ENCODE data around the gene SPIN2A. TPM values are rescaled to one million over a fixed set of nuclear protein-coding genes. Genes with fewer than 3 reads are reported as not detected.
"Not testable (repeated sequence)": the region's sequence is repeated elsewhere in the genome, so short reads cannot be mapped to it uniquely, and the experiment has no call there.

Gene SPIN2A
- polyA plus RNA-seq, 1 donor from 2014 or later: 2.5 TPM

DNA sequence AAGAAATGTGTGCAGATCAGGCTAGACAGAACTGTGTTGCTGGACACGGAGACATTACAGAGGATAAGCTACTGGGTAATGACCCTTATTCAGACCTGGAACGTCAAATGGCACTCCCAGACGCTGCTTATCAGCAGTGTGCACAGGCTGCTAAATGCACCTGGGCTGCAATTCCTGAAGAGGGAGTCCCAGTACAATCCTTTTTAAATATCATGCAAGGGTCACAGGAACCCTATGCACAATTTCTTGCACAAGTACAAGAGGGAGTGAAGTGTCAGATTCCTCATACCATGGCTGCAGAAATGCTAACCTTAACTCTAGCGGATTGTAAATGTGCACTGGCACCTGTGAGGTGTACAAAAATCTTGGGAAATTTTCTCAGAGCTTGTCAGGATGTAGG lies 32.8 kb downstream of the SPIN2A start:
- Histone ChIP-seq H3K27me3 (ENCODE audit: insufficient read depth, low read depth, low read length) (no peaks in the 10 kb centered on the region), H3K79me2 (replicated peaks; ENCODE audit: insufficient read depth, low read length) (no peaks in the 10 kb centered on the region), H2AFZ (ENCODE audit: low read depth, low read length) (no peak overlapping the region), H4K20me1 (ENCODE audit: insufficient read depth) (no peaks in the 10 kb centered on the region), H3K9me3 (ENCODE audit: low read length) (no peaks in the 10 kb centered on the region), H3K4me3 (ENCODE audit: low read length) (no peak overlapping the region), H3K4me2 (ENCODE audit: low read length) (no peak overlapping the region), H3K9ac (ENCODE audit: low read length) (no peak overlapping the region), H3K9me2 (ENCODE audit: insufficient read depth, low read length) (no peaks in the 10 kb centered on the region), H3F3A (ENCODE audit: insufficient read depth, low read length, poor library complexity, severe bottlenecking) (no peaks in the 10 kb centered on the region), H3K36me3 (ENCODE audit: insufficient read depth, low read length) (no peaks in the 10 kb centered on the region), H3K27ac (ENCODE audit: low read length) (no peak overlapping the region)
- TF ChIP-seq EZH2 (IDR thresholded peaks at IDR 0.05; ENCODE audit: borderline replicate concordance, insufficient read depth, low read length, poor library complexity, severe bottlenecking): no peak
- no peak for TF ChIP-seq SMC3 (conservative IDR thresholded peaks at IDR 0.05; ENCODE audit: poor library complexity)
- TF ChIP-seq, protein P1, sequence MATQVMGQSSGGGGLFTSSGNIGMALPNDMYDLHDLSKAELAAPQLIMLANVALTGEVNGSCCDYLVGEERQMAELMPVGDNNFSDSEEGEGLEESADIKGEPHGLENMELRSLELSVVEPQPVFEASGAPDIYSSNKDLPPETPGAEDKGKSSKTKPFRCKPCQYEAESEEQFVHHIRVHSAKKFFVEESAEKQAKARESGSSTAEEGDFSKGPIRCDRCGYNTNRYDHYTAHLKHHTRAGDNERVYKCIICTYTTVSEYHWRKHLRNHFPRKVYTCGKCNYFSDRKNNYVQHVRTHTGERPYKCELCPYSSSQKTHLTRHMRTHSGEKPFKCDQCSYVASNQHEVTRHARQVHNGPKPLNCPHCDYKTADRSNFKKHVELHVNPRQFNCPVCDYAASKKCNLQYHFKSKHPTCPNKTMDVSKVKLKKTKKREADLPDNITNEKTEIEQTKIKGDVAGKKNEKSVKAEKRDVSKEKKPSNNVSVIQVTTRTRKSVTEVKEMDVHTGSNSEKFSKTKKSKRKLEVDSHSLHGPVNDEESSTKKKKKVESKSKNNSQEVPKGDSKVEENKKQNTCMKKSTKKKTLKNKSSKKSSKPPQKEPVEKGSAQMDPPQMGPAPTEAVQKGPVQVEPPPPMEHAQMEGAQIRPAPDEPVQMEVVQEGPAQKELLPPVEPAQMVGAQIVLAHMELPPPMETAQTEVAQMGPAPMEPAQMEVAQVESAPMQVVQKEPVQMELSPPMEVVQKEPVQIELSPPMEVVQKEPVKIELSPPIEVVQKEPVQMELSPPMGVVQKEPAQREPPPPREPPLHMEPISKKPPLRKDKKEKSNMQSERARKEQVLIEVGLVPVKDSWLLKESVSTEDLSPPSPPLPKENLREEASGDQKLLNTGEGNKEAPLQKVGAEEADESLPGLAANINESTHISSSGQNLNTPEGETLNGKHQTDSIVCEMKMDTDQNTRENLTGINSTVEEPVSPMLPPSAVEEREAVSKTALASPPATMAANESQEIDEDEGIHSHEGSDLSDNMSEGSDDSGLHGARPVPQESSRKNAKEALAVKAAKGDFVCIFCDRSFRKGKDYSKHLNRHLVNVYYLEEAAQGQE (IDR thresholded peaks at IDR 0.05; ENCODE audit: borderline replicate concordance): no peak
- TF ChIP-seq, protein P2, sequence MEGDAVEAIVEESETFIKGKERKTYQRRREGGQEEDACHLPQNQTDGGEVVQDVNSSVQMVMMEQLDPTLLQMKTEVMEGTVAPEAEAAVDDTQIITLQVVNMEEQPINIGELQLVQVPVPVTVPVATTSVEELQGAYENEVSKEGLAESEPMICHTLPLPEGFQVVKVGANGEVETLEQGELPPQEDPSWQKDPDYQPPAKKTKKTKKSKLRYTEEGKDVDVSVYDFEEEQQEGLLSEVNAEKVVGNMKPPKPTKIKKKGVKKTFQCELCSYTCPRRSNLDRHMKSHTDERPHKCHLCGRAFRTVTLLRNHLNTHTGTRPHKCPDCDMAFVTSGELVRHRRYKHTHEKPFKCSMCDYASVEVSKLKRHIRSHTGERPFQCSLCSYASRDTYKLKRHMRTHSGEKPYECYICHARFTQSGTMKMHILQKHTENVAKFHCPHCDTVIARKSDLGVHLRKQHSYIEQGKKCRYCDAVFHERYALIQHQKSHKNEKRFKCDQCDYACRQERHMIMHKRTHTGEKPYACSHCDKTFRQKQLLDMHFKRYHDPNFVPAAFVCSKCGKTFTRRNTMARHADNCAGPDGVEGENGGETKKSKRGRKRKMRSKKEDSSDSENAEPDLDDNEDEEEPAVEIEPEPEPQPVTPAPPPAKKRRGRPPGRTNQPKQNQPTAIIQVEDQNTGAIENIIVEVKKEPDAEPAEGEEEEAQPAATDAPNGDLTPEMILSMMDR (IDR thresholded peaks at IDR 0.05; ENCODE audit: poor library complexity, severe bottlenecking): no peak
- no peak for TF ChIP-seq TAF1 (IDR thresholded peaks at IDR 0.05; ENCODE audit: low read depth)
- no peak for TF ChIP-seq MXI1 (conservative IDR thresholded peaks at IDR 0.05; ENCODE audit: poor library complexity, severe bottlenecking)
- no peak for TF ChIP-seq RAD21 (conservative IDR thresholded peaks at IDR 0.05)
- TF ChIP-seq POLR2AphosphoS5 (IDR thresholded peaks at IDR 0.05): no peak
- TF ChIP-seq EP300 (conservative IDR thresholded peaks at IDR 0.05; ENCODE audit: poor library complexity, severe bottlenecking): no peak

DNA sequence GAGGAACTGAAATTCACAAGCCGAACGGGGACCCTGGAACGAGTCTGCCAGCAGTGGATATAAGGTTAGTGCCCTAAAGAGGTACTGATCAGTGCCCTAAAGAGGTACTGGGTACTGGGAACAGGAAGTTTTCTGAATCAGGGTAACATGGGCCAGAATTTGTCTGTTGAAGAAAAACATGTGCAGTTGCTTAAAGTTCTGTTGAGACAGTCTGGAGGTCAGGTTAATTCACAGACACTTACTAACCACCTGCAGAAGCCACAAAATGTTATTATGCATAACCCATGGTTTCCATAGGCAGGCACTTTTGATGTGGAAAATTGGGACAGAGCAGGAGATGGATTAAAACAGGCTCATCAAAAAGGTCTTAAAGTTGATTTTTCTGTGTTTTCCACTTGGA lies 33.7 kb downstream of the SPIN2A start:
- Histone ChIP-seq H3K27me3 (ENCODE audit: insufficient read depth, low read depth, low read length) (no peaks in the 10 kb centered on the region), H3K27ac (ENCODE audit: low read length) (no peak overlapping the region), H3K79me2 (replicated peaks; ENCODE audit: insufficient read depth, low read length) (no peaks in the 10 kb centered on the region), H3K36me3 (ENCODE audit: insufficient read depth, low read length) (no peaks in the 10 kb centered on the region), H4K20me1 (ENCODE audit: insufficient read depth) (no peaks in the 10 kb centered on the region), H3K4me3 (ENCODE audit: low read length) (no peak overlapping the region), H3K4me2 (ENCODE audit: low read length) (no peak overlapping the region), H3F3A (ENCODE audit: insufficient read depth, low read length, poor library complexity, severe bottlenecking) (no peaks in the 10 kb centered on the region), H3K9me3 (ENCODE audit: low read length) (no peaks in the 10 kb centered on the region), H2AFZ (ENCODE audit: low read depth, low read length) (no peak overlapping the region), H3K9me2 (ENCODE audit: insufficient read depth, low read length) (no peaks in the 10 kb centered on the region), H3K9ac (ENCODE audit: low read length) (no peak overlapping the region)
- TF ChIP-seq, protein P2 (IDR thresholded peaks at IDR 0.05; ENCODE audit: poor library complexity, severe bottlenecking): no peak
- TF ChIP-seq EP300 (conservative IDR thresholded peaks at IDR 0.05; ENCODE audit: poor library complexity, severe bottlenecking) (no peak), POLR2AphosphoS5 (IDR thresholded peaks at IDR 0.05) (no peak), SMC3 (conservative IDR thresholded peaks at IDR 0.05; ENCODE audit: poor library complexity) (no peak), MXI1 (conservative IDR thresholded peaks at IDR 0.05; ENCODE audit: poor library complexity, severe bottlenecking) (no peak), EZH2 (IDR thresholded peaks at IDR 0.05; ENCODE audit: borderline replicate concordance, insufficient read depth, low read length, poor library complexity, severe bottlenecking) (no peak), TAF1 (IDR thresholded peaks at IDR 0.05; ENCODE audit: low read depth) (no peak)
- TF ChIP-seq, protein P1 (IDR thresholded peaks at IDR 0.05; ENCODE audit: borderline replicate concordance): no peak

DNA sequence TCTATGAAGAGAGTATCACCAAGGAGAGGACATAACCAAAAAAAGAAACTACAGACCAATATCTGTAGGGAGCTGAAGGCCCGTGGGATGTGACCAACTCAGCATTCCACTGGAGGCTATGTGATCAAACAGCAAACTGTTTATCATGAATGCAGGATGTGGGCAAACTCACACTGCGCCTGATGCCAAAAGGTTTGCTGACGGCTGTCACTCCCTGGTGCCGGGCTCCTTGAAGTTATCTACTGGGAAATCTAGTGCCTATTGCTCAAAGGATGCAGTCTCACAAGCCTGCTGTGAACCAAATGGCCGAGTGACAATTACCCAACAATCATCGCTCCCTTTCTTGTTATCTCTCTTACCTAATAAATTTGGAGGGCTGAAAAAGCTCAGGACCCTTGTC lies 34.3 kb downstream of the SPIN2A start:
- not testable (repeated sequence) for H3K9me2 ChIP-seq (ENCODE audit: insufficient read depth, low read length); H3K36me3 ChIP-seq (ENCODE audit: insufficient read depth, low read length); H3K27ac ChIP-seq (ENCODE audit: low read length); H3K79me2 ChIP-seq (replicated peaks; ENCODE audit: insufficient read depth, low read length); H3K9me3 ChIP-seq (ENCODE audit: low read length); H2AFZ ChIP-seq (ENCODE audit: low read depth, low read length); H4K20me1 ChIP-seq (ENCODE audit: insufficient read depth); H3K9ac ChIP-seq (ENCODE audit: low read length); H3F3A ChIP-seq (ENCODE audit: insufficient read depth, low read length, poor library complexity, severe bottlenecking); H3K4me3 ChIP-seq (ENCODE audit: low read length); H3K27me3 ChIP-seq (ENCODE audit: insufficient read depth, low read depth, low read length); H3K4me2 ChIP-seq (ENCODE audit: low read length)
